ENCODE measurements around the gene TASP1. TPM values are rescaled to one million over a fixed set of nuclear protein-coding genes. Genes with fewer than 3 reads are reported as not detected.

TASP1 gene
- total and polyA plus RNA-seq, 9 donors: 5.8 to 10.7 (median 6.8) TPM

- no CpG with 5 or more reads among the region's 3 CpGs for WGBS (ENCODE audit: insufficient coverage)
- no peak overlapping the region for H3K4me3 ChIP-seq (ENCODE audit: low read length)
- peaks cover 3% of the 10 kb centered on the region for H3K36me3 ChIP-seq (ENCODE audit: control insufficient read depth, insufficient read depth, low read length)
- no peaks in the 10 kb centered on the region for H3K9me3 ChIP-seq (replicated peaks; ENCODE audit: control insufficient read depth, low read depth, low read length)
- DNase-seq: no peak
- H3K27ac ChIP-seq (ENCODE audit: low read length): no peak overlapping the region
- H3K4me1 ChIP-seq (ENCODE audit: control insufficient read depth, insufficient read depth, low read length): peaks cover 3% of the 10 kb centered on the region
- H3K27me3 ChIP-seq (ENCODE audit: control insufficient read depth, insufficient read depth, low read length): no peaks in the 10 kb centered on the region
These were observed 211.9 kb downstream of the TASP1 start for GRCh38 chr20:13426870-13427269.

GRCh38 chr20:13425381-13426135 is 213.2 kb downstream of the TASP1 start:
- H3K4me3 ChIP-seq (ENCODE audit: low read length): no peak overlapping the region
- peak; percentile 74 for DNase-seq
- H3K27ac ChIP-seq (ENCODE audit: low read length): no peak overlapping the region
- peaks cover 3% of the 10 kb centered on the region for H3K4me1 ChIP-seq (ENCODE audit: control insufficient read depth, insufficient read depth, low read length)
- no CpG with 5 or more reads among the region's 4 CpGs for WGBS (ENCODE audit: insufficient coverage)
- no peaks in the 10 kb centered on the region for H3K9me3 ChIP-seq (replicated peaks; ENCODE audit: control insufficient read depth, low read depth, low read length)
- H3K27me3 ChIP-seq (ENCODE audit: control insufficient read depth, insufficient read depth, low read length): no peaks in the 10 kb centered on the region
- peaks cover 2% of the 10 kb centered on the region for H3K36me3 ChIP-seq (ENCODE audit: control insufficient read depth, insufficient read depth, low read length)

- no CpG with 5 or more reads among the region's 5 CpGs for WGBS (ENCODE audit: insufficient coverage)
- Histone ChIP-seq H3K4me3 (ENCODE audit: low read length) (no peak overlapping the region), H3K27ac (ENCODE audit: low read length) (no peak overlapping the region), H3K36me3 (ENCODE audit: control insufficient read depth, insufficient read depth, low read length) (no peaks in the 10 kb centered on the region), H3K27me3 (ENCODE audit: control insufficient read depth, insufficient read depth, low read length) (no peaks in the 10 kb centered on the region), H3K4me1 (ENCODE audit: control insufficient read depth, insufficient read depth, low read length) (peaks cover 3% of the 10 kb centered on the region), H3K9me3 (replicated peaks; ENCODE audit: control insufficient read depth, low read depth, low read length) (no peaks in the 10 kb centered on the region)
- no peak for DNase-seq
These were observed 214.4 kb downstream of the TASP1 start for GRCh38 chr20:13424174-13424833.

GRCh38 chr20:13423472-13424173 is 215.1 kb downstream of the TASP1 start:
- no peak for DNase-seq
- Histone ChIP-seq H3K9me3 (replicated peaks; ENCODE audit: control insufficient read depth, low read depth, low read length) (no peaks in the 10 kb centered on the region), H3K27me3 (ENCODE audit: control insufficient read depth, insufficient read depth, low read length) (no peaks in the 10 kb centered on the region), H3K4me3 (ENCODE audit: low read length) (no peak overlapping the region), H3K27ac (ENCODE audit: low read length) (no peak overlapping the region), H3K36me3 (ENCODE audit: control insufficient read depth, insufficient read depth, low read length) (no peaks in the 10 kb centered on the region), H3K4me1 (ENCODE audit: control insufficient read depth, insufficient read depth, low read length) (peaks cover 3% of the 10 kb centered on the region)
- 86% methylated on average over 1 of the region's 4 CpGs for WGBS (ENCODE audit: insufficient coverage)

GRCh38 chr20:13422637-13423036 is 216.1 kb downstream of the TASP1 start:
- no CpG with 5 or more reads among the region's 1 CpG for WGBS (ENCODE audit: insufficient coverage)
- H3K4me1 ChIP-seq (ENCODE audit: control insufficient read depth, insufficient read depth, low read length): peaks cover 3% of the 10 kb centered on the region
- DNase-seq: no peak
- no peaks in the 10 kb centered on the region for H3K27me3 ChIP-seq (ENCODE audit: control insufficient read depth, insufficient read depth, low read length)
- H3K27ac ChIP-seq (ENCODE audit: low read length): no peak overlapping the region
- H3K4me3 ChIP-seq (ENCODE audit: low read length): no peak overlapping the region
- H3K9me3 ChIP-seq (replicated peaks; ENCODE audit: control insufficient read depth, low read depth, low read length): no peaks in the 10 kb centered on the region
- H3K36me3 ChIP-seq (ENCODE audit: control insufficient read depth, insufficient read depth, low read length): no peaks in the 10 kb centered on the region

- WGBS (ENCODE audit: insufficient coverage): no CpG with 5 or more reads among the region's 2 CpGs
- Histone ChIP-seq H3K27me3 (ENCODE audit: control insufficient read depth, insufficient read depth, low read length) (no peaks in the 10 kb centered on the region), H3K4me1 (ENCODE audit: control insufficient read depth, insufficient read depth, low read length) (peaks cover 3% of the 10 kb centered on the region), H3K27ac (ENCODE audit: low read length) (no peak overlapping the region), H3K9me3 (replicated peaks; ENCODE audit: control insufficient read depth, low read depth, low read length) (no peaks in the 10 kb centered on the region), H3K4me3 (ENCODE audit: low read length) (no peak overlapping the region), H3K36me3 (ENCODE audit: control insufficient read depth, insufficient read depth, low read length) (no peaks in the 10 kb centered on the region)
- DNase-seq: no peak
These were observed 218.1 kb downstream of the TASP1 start for GRCh38 chr20:13420625-13421024.

- Histone ChIP-seq H3K36me3 (ENCODE audit: control insufficient read depth, insufficient read depth, low read length) (no peaks in the 10 kb centered on the region), H3K4me1 (ENCODE audit: control insufficient read depth, insufficient read depth, low read length) (no peaks in the 10 kb centered on the region), H3K9me3 (replicated peaks; ENCODE audit: control insufficient read depth, low read depth, low read length) (no peaks in the 10 kb centered on the region), H3K27ac (ENCODE audit: low read length) (no peak overlapping the region), H3K4me3 (ENCODE audit: low read length) (no peak overlapping the region), H3K27me3 (ENCODE audit: control insufficient read depth, insufficient read depth, low read length) (no peaks in the 10 kb centered on the region)
- no peak for DNase-seq
- WGBS (ENCODE audit: insufficient coverage): 92% methylated on average over 2 of the region's 3 CpGs
These were observed 219.3 kb downstream of the TASP1 start for GRCh38 chr20:13419477-13419876.

GRCh38 chr20:13418263-13419229 is 220.2 kb downstream of the TASP1 start:
- Histone ChIP-seq H3K4me3 (ENCODE audit: low read length) (no peak overlapping the region), H3K27ac (ENCODE audit: low read length) (no peak overlapping the region), H3K4me1 (ENCODE audit: control insufficient read depth, insufficient read depth, low read length) (no peaks in the 10 kb centered on the region), H3K27me3 (ENCODE audit: control insufficient read depth, insufficient read depth, low read length) (no peaks in the 10 kb centered on the region), H3K36me3 (ENCODE audit: control insufficient read depth, insufficient read depth, low read length) (no peaks in the 10 kb centered on the region), H3K9me3 (replicated peaks; ENCODE audit: control insufficient read depth, low read depth, low read length) (no peaks in the 10 kb centered on the region)
- no peak for DNase-seq

GRCh38 chr20:13416531-13416930 is 222.2 kb downstream of the TASP1 start:
- Histone ChIP-seq H3K27me3 (ENCODE audit: control insufficient read depth, insufficient read depth, low read length) (no peaks in the 10 kb centered on the region), H3K4me3 (ENCODE audit: low read length) (no peak overlapping the region)
- WGBS (ENCODE audit: insufficient coverage): 91% methylated on average over 2 of the region's 3 CpGs

More at GRCh38 chr20:13416531-13416930, 222.2 kb downstream of the TASP1 start:
- H3K27ac ChIP-seq (ENCODE audit: low read length): no peak overlapping the region
- no peaks in the 10 kb centered on the region for H3K36me3 ChIP-seq (ENCODE audit: control insufficient read depth, insufficient read depth, low read length)
- no peaks in the 10 kb centered on the region for H3K4me1 ChIP-seq (ENCODE audit: control insufficient read depth, insufficient read depth, low read length)
- no peak for DNase-seq
- no peaks in the 10 kb centered on the region for H3K9me3 ChIP-seq (replicated peaks; ENCODE audit: control insufficient read depth, low read depth, low read length)
